Keratinocyte (primary cell): Measurements from ENCODE around the gene SMPD3. TPM values are rescaled to one million over a fixed set of nuclear protein-coding genes. Genes with fewer than 3 reads are reported as not detected.

Experiments
- DNase-seq: peaks from one replicate; pipeline ENCODE4 v3.0.0-alpha.2; 2011; ENCODE audit warnings: low read depth, missing footprints, low spot score
- FAIRE-seq: peaks from 2 replicates; lab custom pipeline; 2011; peaks lifted over from hg19 to GRCh38; lab: Jason Lieb, UNC
- H2AFZ ChIP-seq: 2 replicates; pipeline ENCODE4 v1.6.0; 2012; ENCODE audit warnings: low read length, control low read depth, inconsistent platforms; ENCODE audit not compliant: control insufficient read depth
- H3K27ac ChIP-seq: 2 replicates; pipeline ENCODE4 v1.5.1; 2011; ENCODE audit warnings: low read length; ENCODE audit not compliant: control insufficient read depth, insufficient read depth
- H3K27me3 ChIP-seq: 3 replicates; pipeline ENCODE4 v1.6.0; 2011; ENCODE audit warnings: low read length; ENCODE audit not compliant: control insufficient read depth, insufficient read depth; ENCODE audit errors: extremely low read depth
- H3K36me3 ChIP-seq, 2 experiments: 2 replicates in 1 of 2; 3 replicates in 1 of 2; pipeline ENCODE4 v1.5.1; 2011; ENCODE audit warnings: low read length in 2 of 2, mild to moderate bottlenecking in 1 of 2; ENCODE audit not compliant: control insufficient read depth in 2 of 2, insufficient read depth in 2 of 2; ENCODE audit errors: extremely low read depth in 1 of 2
- H3K4me1 ChIP-seq: 3 replicates; pipeline ENCODE4 v1.5.1; 2011; ENCODE audit warnings: low read length; ENCODE audit not compliant: control insufficient read depth, insufficient read depth; ENCODE audit errors: extremely low read depth
- H3K4me2 ChIP-seq: 3 replicates; pipeline ENCODE4 v1.6.0; 2011; ENCODE audit warnings: low read depth, low read length; ENCODE audit not compliant: control insufficient read depth, insufficient read depth; ENCODE audit errors: extremely low read depth
- H3K4me3 ChIP-seq, 3 experiments: fragments of 200-600 bp in 1 of 3; sonication (generic) in 1 of 3; 2 replicates in 2 of 3; 3 replicates in 1 of 3; pipeline ENCODE4 v1.5.1; 2011 to 2016; ENCODE audit warnings: low read length in 3 of 3, mild to moderate bottlenecking in 3 of 3, control low read depth in 2 of 3, inconsistent platforms in 1 of 3, low read depth in 1 of 3, mixed read lengths in 1 of 3, mixed run types in 1 of 3, moderate library complexity in 1 of 3; ENCODE audit not compliant: control insufficient read depth in 2 of 3, insufficient read depth in 2 of 3; ENCODE audit errors: extremely low read depth in 1 of 3
- H3K79me2 ChIP-seq: 2 replicates; pipeline ENCODE4 v1.6.0; 2012; ENCODE audit warnings: low read length; ENCODE audit not compliant: control insufficient read depth, insufficient read depth
- H3K9ac ChIP-seq: 3 replicates; pipeline ENCODE4 v1.6.0; 2011; ENCODE audit warnings: low read length; ENCODE audit not compliant: control insufficient read depth, insufficient read depth; ENCODE audit errors: extremely low read depth
- H3K9me1 ChIP-seq: 3 replicates; pipeline ENCODE4 v1.6.0; 2011; ENCODE audit warnings: low read length; ENCODE audit not compliant: control insufficient read depth, insufficient read depth; ENCODE audit errors: extremely low read depth
- H3K9me3 ChIP-seq: 2 replicates; pipeline ENCODE4 v1.5.1; 2012; ENCODE audit warnings: low read depth, low read length; ENCODE audit not compliant: control insufficient read depth
- H4K20me1 ChIP-seq: 3 replicates; pipeline ENCODE4 v1.6.0; 2011; ENCODE audit warnings: low read length; ENCODE audit not compliant: control insufficient read depth, insufficient read depth; ENCODE audit errors: extremely low read depth
- CTCF ChIP-seq, 3 experiments: IDR thresholded peaks in 1 of 3; conservative IDR thresholded peaks in 1 of 3; optimal IDR thresholded peaks in 1 of 3; 2 replicates in 2 of 3; 3 replicates in 1 of 3; pipeline versions ENCODE3 to v1.5.1; 2011; ENCODE audit warnings: low read length in 3 of 3, mild to moderate bottlenecking in 3 of 3, moderate library complexity in 2 of 3, control low read depth in 1 of 3, inconsistent platforms in 1 of 3; ENCODE audit not compliant: insufficient read depth in 2 of 3; ENCODE audit errors: extremely low read depth in 1 of 3
- EZH2 ChIP-seq: IDR thresholded peaks from one replicate; pipeline ENCODE4 v1.6.1; 2012; ENCODE audit warnings: inconsistent platforms, mild to moderate bottlenecking, low read length, moderate library complexity
- dilution Hi-C: fragments of 300-500 bp; cut with MboI; formaldehyde crosslinking; loops from one replicate; pipeline ENCODE4 v1.7.0; 2020; ENCODE audit warnings: low sequenced_read_pairs; ENCODE audit not compliant: extremely low pct_ligation_motif_present
- polyA plus RNA-seq, 5 experiments: library from polyadenylated mRNA; depleted of rRNA in 3 of 5; stranded (reverse) in 3 of 5; stranded (forward) in 1 of 5; unstranded in 1 of 5; fragments of >200 nt; gene quantifications; 1 replicate in 1 of 5; 2 replicates in 3 of 5; 3 replicates in 1 of 5; pipeline versions ENCODE4 v1.2.1 to v1.2.3, GENCODE V29; 2011 to 2012; ENCODE audit warnings: missing spikeins in 2 of 5, low read depth in 1 of 5, low replicate concordance in 1 of 5

The SMPD3 gene
- polyA plus RNA-seq, 1 donor (not counting 4 experiments of a cell fraction or from before 2014, with no cell fraction given) = 0.34 TPM

DNA sequence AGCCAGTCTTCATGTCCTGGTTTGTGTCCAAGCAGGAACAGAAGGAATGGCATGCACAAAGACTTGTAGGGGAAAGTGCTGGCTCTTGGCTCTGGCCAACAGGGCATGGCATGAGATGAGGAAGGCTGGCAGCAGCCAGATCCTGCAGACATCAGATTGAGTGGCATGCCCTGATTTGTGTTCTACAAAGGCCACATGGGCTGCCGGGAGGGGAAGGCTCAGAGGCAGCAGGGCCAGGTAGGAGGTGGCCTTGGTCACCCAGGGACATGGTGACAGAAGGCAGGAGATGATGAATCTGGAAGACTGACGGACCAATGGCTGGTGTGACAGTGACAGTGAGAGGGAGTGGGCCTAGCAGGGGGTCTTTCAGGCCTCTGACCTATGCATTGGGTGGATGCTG is 33.7 kb downstream of the SMPD3 start:
- H2AFZ ChIP-seq = no peak overlapping the region
- H3K9me1 ChIP-seq = no peaks in the 10 kb centered on the region
- H3K27me3 ChIP-seq = peaks cover 10% of the 10 kb centered on the region
- no peaks in the 10 kb centered on the region for H3K36me3 ChIP-seq
- no peak overlapping the region for H3K4me2 ChIP-seq
- H3K4me3 ChIP-seq = no peak overlapping the region
- H3K4me1 ChIP-seq = peaks cover 10% of the 10 kb centered on the region
- no peaks in the 10 kb centered on the region for H3K79me2 ChIP-seq
- no peak for FAIRE-seq
- dilution Hi-C loops = no loop called here
- no peak overlapping the region for H3K9ac ChIP-seq
- no peaks in the 10 kb centered on the region for H3K9me3 ChIP-seq
- H3K27ac ChIP-seq = no peak overlapping the region
- DNase-seq = no peak
- no peaks in the 10 kb centered on the region for H4K20me1 ChIP-seq
- no peak for TF ChIP-seq EZH2
- no peak for TF ChIP-seq CTCF (optimal IDR thresholded peaks at IDR 0.05 in 1 of 3, IDR thresholded peaks at IDR 0.05 in 1 of 3, conservative IDR thresholded peaks at IDR 0.05 in 1 of 3; ENCODE audit: extremely low read depth in 1 of 3, insufficient read depth in 2 of 3, low read length in 3 of 3)

DNA sequence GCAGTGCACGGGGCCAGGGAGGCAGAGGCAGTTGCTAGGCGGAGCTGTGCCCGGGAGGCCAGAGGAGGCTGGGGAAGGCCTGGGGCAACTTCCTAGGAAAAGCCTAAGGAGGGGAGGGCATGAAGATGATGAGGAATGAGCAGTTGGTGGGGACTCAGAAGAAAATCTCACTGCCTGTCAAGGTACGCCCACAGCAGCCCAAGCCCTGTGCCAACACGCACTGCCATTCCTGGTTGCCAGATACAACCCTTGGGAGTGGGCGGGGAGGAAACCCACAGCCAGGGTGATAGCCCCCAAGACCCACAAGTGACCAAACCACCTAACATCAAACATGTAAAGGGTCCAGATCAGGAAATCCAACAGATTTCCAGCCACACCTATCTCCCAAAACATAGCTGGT is 36.2 kb downstream of the SMPD3 start:
- FAIRE-seq (no peak), DNase-seq (no peak)
- TF ChIP-seq EZH2 (no peak), CTCF (optimal IDR thresholded peaks at IDR 0.05 in 1 of 3, IDR thresholded peaks at IDR 0.05 in 1 of 3, conservative IDR thresholded peaks at IDR 0.05 in 1 of 3; ENCODE audit: extremely low read depth in 1 of 3, insufficient read depth in 2 of 3, low read length in 3 of 3) (no peak)
- Histone ChIP-seq H3K9me3 (no peaks in the 10 kb centered on the region), H3K27ac (no peak overlapping the region), H3K9me1 (no peaks in the 10 kb centered on the region), H3K27me3 (peaks cover 13% of the 10 kb centered on the region), H4K20me1 (no peaks in the 10 kb centered on the region), H3K9ac (no peak overlapping the region), H3K79me2 (no peaks in the 10 kb centered on the region), H3K4me3 (no peak overlapping the region), H3K36me3 (no peaks in the 10 kb centered on the region), H3K4me2 (no peak overlapping the region), H2AFZ (no peak overlapping the region), H3K4me1 (no peaks in the 10 kb centered on the region)
- dilution Hi-C loops = no loop called here
